H1 (cell line): Measurements from ENCODE around the gene ZNF689. TPM values are rescaled to one million over a fixed set of nuclear protein-coding genes. Genes with fewer than 3 reads are reported as not detected.
A peak's percentile ranks its signal among the peaks of the same experiment; 100 is the strongest.

Source experiments
- EZH2 ChIP-seq: fragments of 200-600 bp; sonication (generic); IDR thresholded peaks from 2 replicates; pipeline ENCODE4 v1.7.1; 2012; ENCODE audit warnings: low read depth, mild to moderate bottlenecking, moderate library complexity, low read length, inconsistent platforms; ENCODE audit not compliant: severe bottlenecking
- GABPA ChIP-seq: IDR thresholded peaks from 2 replicates; pipeline ENCODE4 v1.6.1; 2011; ENCODE audit warnings: mild to moderate bottlenecking, low read length, moderate library complexity, borderline replicate concordance; ENCODE audit not compliant: insufficient read depth
- HDAC2 ChIP-seq, 2 experiments: fragments of 300-600 bp in 1 of 2; sonication (generic) in 1 of 2; IDR thresholded peaks; 2 replicates each; pipeline ENCODE4 v1.6.1; 2011 to 2012; ENCODE audit warnings: low read depth in 2 of 2, low read length in 2 of 2, mild to moderate bottlenecking in 2 of 2, moderate library complexity in 2 of 2, borderline replicate concordance in 1 of 2, inconsistent platforms in 1 of 2
- JUN ChIP-seq: IDR thresholded peaks from 2 replicates; pipeline ENCODE4 v1.6.1; 2011; ENCODE audit warnings: low read depth, mild to moderate bottlenecking, improper control_type of control experiment, low read length
- SRF ChIP-seq: IDR thresholded peaks from 2 replicates; pipeline ENCODE4 v1.6.1; 2011; ENCODE audit warnings: mild to moderate bottlenecking, low read depth, low read length, moderate library complexity
- polyA plus RNA-seq, 7 experiments: library from polyadenylated mRNA; depleted of rRNA in 3 of 7; stranded (reverse) in 5 of 7; unstranded in 2 of 7; fragments of >200 nt in 5 of 7; fragments of 200-250 nt in 2 of 7; gene quantifications; 1 replicate in 5 of 7; 2 replicates in 1 of 7; 4 replicates in 1 of 7; pipeline versions ENCODE4 v1.2.1 to v1.2.3, GENCODE V29; 2011 to 2013; ENCODE audit warnings: missing spikeins in 2 of 7, mixed read lengths in 2 of 7
- total RNA-seq: library from RNA; stranded (reverse); fragmentation: NEBNext Ultra II Directional; extraction: Animal tissue kit (Norgen Biotek cat#: 25700); gene quantifications from 2 replicates; pipeline ENCODE4 v1.2.1, GENCODE V29; 2021
- TF ChIP-seq, protein P1 (sequence below): IDR thresholded peaks from 2 replicates; pipeline ENCODE4 v1.6.1; 2012; ENCODE audit warnings: inconsistent platforms

The ZNF689 gene
- total and polyA plus RNA-seq, 2 of the 8 experiments (the other 6 are each of a cell fraction or from before 2014, with no cell fraction given): 14.3 to 15.3 TPM

DNA sequence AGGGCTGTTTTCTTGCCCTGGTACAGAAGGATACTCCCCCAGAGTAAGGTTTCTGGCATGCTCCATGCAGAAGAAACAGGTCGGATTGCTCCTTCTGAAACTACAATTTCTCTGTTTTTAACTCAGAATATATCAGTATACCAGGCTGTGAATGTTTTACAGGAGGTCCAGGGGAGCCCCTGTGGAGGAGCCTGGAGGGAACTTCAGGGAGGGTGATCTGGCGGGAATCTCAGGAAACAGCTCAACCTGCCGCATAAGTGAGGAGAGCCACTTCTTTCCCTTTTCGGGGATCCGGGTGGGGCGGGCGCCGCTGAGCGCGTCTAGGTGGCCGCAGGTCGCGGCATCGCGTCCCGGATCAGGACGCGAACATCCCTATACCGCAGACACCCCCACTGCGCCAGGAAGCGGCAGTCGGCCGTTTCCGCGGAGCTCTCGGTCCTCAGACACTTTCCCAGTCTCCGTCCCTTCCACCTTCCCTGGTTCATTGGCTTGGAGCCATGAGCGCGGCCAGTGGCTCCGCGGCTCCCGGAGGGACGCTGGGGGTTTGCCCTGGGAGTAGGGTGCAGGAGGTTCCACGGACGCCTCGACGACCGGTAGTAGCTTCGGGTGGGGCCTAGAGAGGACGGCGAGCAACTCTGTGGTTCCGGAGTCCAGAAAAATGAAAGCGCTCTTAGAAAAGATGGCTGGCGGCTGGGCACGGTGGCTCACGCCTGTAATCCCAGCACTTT lies 48.9 kb downstream of the ZNF689 start (continued):
- TF ChIP-seq SRF: no peak
- no peak for TF ChIP-seq GABPA
- TF ChIP-seq EZH2: no peak
- no peak for TF ChIP-seq JUN
- no peak for TF ChIP-seq HDAC2 (IDR thresholded peaks at IDR 0.05; ENCODE audit: borderline replicate concordance in 1 of 2, low read depth in 2 of 2, low read length in 2 of 2)
- TF ChIP-seq, protein P1, sequence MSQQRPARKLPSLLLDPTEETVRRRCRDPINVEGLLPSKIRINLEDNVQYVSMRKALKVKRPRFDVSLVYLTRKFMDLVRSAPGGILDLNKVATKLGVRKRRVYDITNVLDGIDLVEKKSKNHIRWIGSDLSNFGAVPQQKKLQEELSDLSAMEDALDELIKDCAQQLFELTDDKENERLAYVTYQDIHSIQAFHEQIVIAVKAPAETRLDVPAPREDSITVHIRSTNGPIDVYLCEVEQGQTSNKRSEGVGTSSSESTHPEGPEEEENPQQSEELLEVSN: peak; percentile 74
